GM20000 (cell line): Measurements from ENCODE around the gene SLC22A2.

Source experiments
- DNase-seq: peaks from one replicate; pipeline ENCODE4 v3.0.0; 2012; ENCODE audit warnings: low spot score
- TF ChIP-seq, protein P1 (sequence below): IDR thresholded peaks from 2 replicates; pipeline ENCODE4 v1.5.1; 2012; ENCODE audit warnings: mild to moderate bottlenecking, control low read depth; ENCODE audit errors: extremely low read depth, missing control alignments

Gene SLC22A2

DNA sequence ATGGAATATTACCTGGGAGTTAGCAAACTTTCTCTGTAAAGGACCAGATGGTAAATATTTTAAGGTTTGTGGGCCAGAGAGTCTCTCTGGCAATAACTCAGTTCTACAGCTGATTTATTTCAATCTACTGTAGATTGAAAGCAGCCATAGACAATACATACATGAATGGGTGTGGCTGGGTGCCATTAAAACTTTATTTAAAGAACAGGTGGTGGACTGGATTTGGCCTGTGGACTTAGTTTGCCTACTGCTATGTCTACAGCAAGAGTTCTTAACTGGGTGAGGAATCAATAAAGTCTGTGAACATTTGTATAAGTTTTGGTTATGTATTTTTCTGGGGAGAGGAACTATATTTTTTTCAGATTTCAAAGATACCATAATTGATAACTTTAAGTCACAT, 55.1 kb downstream of the SLC22A2 start:
- TF ChIP-seq, protein P1, sequence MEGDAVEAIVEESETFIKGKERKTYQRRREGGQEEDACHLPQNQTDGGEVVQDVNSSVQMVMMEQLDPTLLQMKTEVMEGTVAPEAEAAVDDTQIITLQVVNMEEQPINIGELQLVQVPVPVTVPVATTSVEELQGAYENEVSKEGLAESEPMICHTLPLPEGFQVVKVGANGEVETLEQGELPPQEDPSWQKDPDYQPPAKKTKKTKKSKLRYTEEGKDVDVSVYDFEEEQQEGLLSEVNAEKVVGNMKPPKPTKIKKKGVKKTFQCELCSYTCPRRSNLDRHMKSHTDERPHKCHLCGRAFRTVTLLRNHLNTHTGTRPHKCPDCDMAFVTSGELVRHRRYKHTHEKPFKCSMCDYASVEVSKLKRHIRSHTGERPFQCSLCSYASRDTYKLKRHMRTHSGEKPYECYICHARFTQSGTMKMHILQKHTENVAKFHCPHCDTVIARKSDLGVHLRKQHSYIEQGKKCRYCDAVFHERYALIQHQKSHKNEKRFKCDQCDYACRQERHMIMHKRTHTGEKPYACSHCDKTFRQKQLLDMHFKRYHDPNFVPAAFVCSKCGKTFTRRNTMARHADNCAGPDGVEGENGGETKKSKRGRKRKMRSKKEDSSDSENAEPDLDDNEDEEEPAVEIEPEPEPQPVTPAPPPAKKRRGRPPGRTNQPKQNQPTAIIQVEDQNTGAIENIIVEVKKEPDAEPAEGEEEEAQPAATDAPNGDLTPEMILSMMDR: no peak
- DNase-seq: no peak

DNA sequence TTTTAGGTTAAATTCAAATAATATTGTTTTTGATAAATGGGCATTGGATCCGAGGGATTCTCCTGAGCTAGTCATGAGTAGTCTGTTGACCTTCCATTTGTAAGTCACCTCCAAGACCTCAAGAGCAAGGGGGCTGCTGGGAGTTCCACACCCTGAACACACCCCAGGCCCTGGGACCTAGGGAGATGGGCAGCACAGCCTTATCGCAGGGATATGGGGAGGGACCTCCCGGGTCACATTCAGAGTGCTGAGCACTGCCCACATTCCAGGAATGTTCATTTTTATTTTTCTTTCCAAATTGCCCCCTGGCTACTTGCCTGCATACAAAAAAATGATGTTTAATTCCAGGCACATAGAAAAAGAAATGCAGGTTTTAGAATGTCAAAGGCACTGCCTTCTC, 55.5 kb downstream of the SLC22A2 start:
- TF ChIP-seq, protein P1: no peak
- DNase-seq: no peak

DNA sequence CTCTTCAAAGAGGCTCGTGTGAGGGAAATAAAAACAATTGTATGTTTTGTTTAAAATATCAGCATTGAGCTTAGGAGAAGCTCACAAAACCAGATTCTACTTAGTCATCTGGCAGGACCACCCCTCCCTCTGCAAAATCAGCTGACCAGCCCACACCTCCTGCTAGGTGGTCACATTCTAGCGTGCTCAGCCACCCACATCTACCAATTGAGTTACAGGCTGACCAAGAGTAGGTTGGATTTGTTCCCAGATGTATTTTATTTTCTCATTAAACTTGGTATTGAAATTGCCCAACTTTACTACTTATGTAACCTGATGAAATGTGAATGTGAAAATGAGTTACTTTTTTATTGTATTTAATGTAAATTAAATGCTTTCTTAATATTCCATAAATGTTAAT, 56.2 kb downstream of the SLC22A2 start:
- no peak for DNase-seq
- TF ChIP-seq, protein P1: no peak

DNA sequence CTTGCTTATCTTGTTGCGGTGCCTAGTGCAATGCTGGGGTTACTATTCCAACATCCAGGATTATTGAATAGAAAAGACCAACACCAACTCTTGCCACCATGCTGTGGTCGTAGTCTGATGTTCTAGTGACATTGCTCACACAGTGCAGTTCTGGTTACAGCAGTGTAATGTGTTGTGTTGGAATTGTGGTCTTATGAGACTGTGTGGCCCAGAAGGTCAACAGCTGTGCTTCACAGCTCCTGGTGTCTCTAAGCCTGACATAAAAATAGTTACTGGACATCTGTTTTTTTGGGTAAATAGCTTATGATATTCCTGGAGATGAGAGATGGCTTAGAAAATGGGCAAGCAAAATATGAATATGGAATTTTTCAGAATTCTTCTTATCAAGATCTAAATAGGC, 57.6 kb downstream of the SLC22A2 start:
- DNase-seq: no peak

DNA sequence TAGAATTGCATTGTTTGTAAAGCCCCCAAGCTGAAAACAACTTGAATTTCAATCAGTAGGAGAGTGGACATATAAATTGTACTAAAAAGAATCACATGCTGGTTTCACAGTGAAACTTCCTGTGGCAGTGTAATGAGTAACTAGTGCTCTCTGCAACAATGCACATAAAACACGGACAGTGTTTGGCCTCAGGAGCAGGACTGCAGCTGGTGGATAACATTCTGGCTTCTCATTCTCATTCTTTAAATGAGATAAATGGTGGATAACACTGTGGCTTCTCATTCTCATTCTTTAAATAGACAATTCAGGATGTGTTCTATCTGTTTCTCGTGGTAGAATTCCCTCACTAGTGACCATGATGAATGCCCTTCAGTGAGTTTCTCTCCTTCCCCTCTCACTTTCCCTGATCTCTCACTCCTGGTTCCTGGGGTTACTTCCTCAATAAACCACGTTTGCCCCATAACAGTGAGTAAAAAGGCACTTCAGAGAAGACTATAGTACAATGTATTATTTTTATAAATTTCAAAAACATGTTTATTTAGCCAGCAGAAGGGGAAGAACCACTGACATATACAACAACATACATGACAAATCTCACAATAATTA, 59.9 kb downstream of the SLC22A2 start:
- TF ChIP-seq, protein P1: no peak
- DNase-seq: no peak

More for the DNA sequence above, 57.6 kb downstream of the SLC22A2 start:
- TF ChIP-seq, protein P1: no peak

DNA sequence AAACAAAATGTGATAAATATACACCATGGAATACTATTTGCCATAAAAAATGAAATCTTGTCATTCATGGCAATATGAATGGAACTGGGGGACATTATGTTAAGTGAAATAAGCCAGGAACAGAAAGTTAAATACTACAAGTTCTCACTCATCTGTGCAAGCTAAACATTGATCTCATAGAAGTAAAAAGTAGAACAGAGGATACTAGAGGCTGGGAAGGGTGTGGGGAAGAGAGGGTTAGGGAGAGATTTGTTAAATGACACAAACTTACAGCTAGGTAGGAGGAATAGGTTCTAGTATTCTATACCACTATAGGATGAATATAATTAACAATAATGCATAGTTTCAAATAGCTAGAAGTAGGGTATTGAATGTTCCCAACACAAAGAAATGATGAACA, 61.0 kb downstream of the SLC22A2 start:
- no peak for DNase-seq
- TF ChIP-seq, protein P1: no peak

DNA sequence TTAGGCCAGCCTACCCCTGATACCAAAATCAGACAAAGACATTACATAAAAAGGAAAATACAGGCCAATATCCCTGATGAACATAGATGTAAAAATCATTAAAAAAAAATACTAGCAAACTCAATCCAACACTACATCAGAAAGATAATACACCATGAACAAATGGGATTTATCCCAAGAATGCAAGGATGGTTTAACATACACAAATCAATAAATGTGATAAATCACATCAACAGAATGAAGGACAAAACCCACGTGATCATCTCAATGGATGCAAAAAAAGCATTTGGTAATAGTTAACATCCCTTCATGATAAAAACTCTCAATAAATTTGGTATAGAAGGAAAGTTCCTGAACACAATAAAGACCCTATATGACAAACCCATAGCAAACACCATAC, 63.8 kb downstream of the SLC22A2 start:
- TF ChIP-seq, protein P1: no peak
- DNase-seq: no peak
